Neural cell (in vitro differentiated cells): ENCODE data around the gene AGXT.

Experiments
- POLR2AphosphoS5 ChIP-seq: IDR thresholded peaks from 2 replicates; pipeline ENCODE4 v1.6.1; 2012
- TAF1 ChIP-seq: IDR thresholded peaks from 2 replicates; pipeline ENCODE4 v1.6.1; 2012; ENCODE audit warnings: low read depth
- TF ChIP-seq, protein P1 (sequence below): fragments of 450-650 bp; IDR thresholded peaks from 2 replicates; pipeline ENCODE4 v1.5.1; 2014; ENCODE audit warnings: antibody characterized with exemption, mild to moderate bottlenecking, moderate library complexity; ENCODE audit not compliant: poor library complexity, severe bottlenecking

GRCh38 chr2:240890691-240891090 is 22.1 kb downstream of the AGXT start:
- no peak for TF ChIP-seq POLR2AphosphoS5
- no peak for TF ChIP-seq TAF1
- TF ChIP-seq, protein P1, sequence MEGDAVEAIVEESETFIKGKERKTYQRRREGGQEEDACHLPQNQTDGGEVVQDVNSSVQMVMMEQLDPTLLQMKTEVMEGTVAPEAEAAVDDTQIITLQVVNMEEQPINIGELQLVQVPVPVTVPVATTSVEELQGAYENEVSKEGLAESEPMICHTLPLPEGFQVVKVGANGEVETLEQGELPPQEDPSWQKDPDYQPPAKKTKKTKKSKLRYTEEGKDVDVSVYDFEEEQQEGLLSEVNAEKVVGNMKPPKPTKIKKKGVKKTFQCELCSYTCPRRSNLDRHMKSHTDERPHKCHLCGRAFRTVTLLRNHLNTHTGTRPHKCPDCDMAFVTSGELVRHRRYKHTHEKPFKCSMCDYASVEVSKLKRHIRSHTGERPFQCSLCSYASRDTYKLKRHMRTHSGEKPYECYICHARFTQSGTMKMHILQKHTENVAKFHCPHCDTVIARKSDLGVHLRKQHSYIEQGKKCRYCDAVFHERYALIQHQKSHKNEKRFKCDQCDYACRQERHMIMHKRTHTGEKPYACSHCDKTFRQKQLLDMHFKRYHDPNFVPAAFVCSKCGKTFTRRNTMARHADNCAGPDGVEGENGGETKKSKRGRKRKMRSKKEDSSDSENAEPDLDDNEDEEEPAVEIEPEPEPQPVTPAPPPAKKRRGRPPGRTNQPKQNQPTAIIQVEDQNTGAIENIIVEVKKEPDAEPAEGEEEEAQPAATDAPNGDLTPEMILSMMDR: no peak
